Activated CD4-positive, CD25-positive, alpha-beta regulatory T cell treated with anti-CD3 and anti-CD28 coated beads, Interleukin-2, amount 50 U/mL, for 16 hours (primary cell): ENCODE measurements around the gene SLCO3A1.

Experiments used
- DNase-seq: peaks from one replicate; pipeline ENCODE4 v3.0.0-alpha.2; 2020; ENCODE audit warnings: low read depth, low spot score

Gene SLCO3A1

GRCh38 chr15:92002666-92003065 is 149.2 kb downstream of the SLCO3A1 start:
- DNase-seq, result no peak

GRCh38 chr15:92003515-92004067 is 150.1 kb downstream of the SLCO3A1 start:
- DNase-seq, result no peak

DNA sequence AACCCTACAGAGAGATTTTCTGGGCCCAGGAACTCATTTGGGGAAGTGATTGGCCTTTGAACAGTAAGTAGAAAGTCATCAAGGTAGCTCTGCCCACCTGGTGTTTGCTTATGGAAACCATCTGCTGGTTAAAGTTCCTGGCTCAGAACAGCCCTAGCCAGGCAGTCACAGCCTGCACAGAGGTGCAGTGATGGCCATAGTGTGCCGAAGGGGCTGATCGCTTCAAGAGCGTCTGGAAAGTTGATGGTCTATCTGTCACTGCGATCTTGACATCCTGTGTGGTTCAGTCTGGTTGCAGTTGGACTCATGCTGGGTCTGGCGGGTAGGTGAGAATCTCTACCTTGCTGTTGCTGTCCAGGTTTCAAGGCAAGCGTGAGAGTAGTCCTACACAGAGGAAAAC is 151.6 kb downstream of the SLCO3A1 start:
- no peak for DNase-seq

DNA sequence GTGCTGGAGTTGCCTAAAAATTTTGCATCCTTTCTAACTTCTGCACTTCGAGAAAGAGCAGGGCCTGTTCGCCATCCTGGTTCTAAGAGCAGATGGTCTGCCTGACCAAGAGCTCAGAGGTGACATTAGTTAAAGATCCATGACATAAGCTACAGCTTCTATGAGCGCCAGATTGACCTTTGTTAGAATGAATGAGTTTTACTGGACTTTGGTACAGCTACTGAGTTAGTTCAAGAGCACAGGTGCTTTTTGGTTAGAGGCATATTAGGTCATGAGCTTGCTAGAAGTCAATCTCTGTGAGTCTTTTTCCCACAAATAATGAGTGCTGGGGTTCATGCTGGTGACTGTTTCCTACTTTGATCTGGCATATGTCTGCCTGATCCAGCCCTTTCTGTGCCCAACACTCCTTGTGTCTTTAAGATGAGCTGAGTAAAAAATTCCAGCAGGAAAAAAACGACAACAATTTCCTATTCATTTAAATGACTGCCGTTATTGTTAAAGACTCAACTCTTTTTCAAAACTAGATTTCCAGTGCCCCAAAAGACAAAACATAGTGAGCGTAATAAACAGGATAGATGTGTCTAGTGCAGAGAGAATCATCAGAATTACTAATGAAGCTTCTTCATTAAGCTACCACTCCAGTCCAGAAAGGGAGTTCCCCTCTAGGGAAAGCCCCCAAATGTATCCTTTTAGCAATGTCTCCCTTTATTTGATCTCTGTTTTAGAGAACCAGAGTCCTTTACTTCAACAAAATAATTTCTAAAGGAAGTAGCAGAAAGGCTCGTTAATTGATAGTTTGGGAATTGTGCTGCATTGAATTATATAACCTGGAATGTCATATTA is 152.9 kb downstream of the SLCO3A1 start:
- DNase-seq, result no peak

- DNase-seq, result no peak
Observed at GRCh38 chr15:92009162-92009561, 155.7 kb downstream of the SLCO3A1 start.

GRCh38 chr15:92011611-92012367 is 158.3 kb downstream of the SLCO3A1 start:
- DNase-seq, result no peak

DNA sequence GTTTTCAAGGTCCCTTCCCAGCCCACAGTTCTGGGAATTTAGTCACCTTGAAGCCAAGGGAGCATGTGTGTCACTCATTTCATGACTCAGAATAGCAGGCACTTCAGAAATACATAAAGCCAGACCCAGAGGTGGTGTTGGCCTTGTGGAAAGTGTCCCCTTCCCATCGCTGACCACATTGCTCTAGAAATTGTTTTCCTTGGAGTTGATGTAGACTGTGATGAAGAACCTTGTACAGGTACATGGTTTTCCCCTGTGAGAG is 158.8 kb downstream of the SLCO3A1 start:
- no peak for DNase-seq

DNA sequence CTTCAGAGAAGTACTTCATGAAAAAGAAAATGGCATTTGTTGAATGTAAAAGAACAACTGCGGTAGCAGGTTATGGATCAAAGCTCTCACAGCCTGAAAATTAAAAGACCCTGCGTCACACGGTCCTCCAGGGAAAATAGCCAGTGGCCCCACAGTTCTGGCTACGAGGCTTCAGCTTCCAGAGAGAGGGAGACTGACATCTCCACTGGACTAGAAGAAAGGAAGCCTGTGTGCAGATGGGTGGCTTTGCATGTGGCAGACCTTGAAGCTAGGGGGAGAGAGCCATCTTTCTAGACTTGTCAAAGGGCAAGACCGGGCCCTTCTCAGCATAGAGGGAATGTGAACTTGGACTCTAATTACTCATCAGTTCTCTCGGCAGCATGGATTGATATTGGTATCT is 159.4 kb downstream of the SLCO3A1 start:
- no peak for DNase-seq

GRCh38 chr15:92014281-92015030 is 160.9 kb downstream of the SLCO3A1 start:
- DNase-seq, result no peak

DNA sequence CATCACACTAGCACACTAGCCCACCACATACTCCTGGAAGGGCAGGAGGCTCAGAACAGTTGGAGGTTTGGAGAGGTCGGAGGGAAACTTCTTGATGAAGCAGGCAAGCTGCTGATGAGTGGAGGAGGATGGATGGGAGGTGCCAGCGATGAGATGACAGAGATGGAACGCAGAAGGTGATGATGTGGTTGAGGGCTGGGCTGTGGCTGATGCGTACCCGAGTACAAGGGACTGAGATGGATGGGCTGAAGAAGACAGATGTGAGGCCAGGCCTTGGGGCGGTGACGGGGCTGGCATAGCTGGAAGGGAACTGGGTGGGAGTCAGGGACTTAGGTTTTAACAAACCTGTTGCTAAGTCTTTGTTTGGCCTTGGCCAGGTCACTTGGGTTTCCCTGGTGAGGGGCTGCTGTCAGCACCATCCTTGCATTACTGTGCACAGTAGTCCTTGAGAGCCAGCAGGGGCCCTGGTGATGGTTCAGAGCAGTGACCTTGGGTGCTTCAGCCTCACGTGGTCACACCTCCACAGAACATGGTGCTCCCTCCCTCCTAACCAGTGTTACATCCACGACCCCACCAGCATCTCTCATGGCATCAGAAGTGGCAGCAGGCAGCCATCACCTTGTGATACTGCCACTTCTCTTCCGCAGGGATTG is 164.5 kb downstream of the SLCO3A1 start:
- no peak for DNase-seq

DNA sequence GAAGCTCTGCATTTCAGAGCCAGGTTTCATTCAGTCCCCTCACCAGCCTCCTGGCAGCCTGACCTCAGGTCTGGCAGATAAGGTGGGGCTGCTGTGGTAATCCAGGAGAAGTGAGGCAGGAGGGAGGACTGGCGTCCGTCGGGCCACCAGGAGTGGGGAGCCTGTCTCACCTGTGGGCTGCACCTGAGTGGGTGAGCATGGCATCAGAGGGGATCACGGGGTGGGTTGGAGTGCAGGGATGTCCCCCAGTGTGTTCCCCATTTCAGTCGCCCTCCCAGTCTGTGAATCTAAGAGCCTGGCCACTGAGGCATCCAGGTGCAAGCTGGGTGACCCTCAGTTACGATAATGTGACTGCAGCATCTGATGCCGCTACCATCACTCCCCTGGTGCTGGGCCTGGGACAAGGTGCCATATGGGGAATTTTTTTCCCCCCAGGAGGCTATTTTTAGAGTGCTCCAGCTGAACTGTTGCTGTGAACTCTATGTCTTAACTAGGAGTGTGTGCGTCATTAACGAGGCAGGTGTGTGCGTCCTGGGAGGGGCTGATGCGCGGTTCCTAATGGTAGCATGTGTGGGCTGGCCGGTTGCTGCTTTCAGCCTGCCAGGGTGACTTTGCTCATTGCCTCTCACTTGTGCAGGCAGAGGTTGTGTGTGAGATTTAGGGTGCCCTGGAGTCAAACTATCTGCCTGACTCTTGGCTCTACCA is 165.2 kb downstream of the SLCO3A1 start:
- no peak for DNase-seq

DNA sequence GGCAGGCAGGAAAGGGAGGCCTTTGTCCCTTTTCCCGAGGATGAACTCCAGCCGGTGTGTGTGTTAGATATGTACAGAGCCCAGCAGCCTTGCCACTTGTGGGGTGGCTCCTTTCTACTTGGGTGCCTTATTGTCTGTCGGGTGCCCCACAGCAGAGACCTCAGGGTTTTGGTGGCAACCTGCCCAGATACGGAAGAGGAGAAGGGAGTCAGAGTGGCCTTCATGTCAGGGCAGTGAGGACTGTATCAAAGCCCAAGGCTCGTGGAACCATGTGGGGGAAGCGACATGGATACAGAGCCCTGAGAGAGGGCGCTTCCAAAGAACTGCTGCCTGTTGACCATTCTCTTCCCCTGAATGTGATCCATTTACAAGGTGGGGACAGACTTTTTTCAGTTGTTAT is 166.2 kb downstream of the SLCO3A1 start:
- no peak for DNase-seq

DNA sequence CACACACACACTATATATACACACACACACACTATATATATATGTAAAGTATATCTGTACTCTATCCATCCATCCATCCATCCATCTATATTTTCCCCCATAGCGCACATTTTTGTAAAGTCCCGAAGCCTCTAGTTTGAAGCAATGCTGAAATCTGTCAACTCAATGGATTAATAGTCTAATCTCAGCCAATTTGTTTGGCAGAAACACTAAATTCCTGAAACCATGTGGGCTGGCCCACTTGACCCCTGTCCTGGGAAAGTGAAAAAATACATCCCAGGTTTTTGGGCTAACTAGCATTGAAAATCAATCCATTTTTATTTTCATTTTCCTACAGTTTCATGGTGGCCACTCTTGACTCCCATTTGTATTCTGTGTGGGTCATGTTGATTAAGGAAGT is 166.7 kb downstream of the SLCO3A1 start:
- no peak for DNase-seq

GRCh38 chr15:92020804-92021203 is 167.3 kb downstream of the SLCO3A1 start:
- no peak for DNase-seq

- no peak for DNase-seq
Observed at GRCh38 chr15:92021792-92022191, 168.3 kb downstream of the SLCO3A1 start.

- DNase-seq, result no peak
Observed at GRCh38 chr15:92023965-92024364, 170.5 kb downstream of the SLCO3A1 start.

GRCh38 chr15:92025706-92026270 is 172.3 kb downstream of the SLCO3A1 start:
- DNase-seq, result no peak

- DNase-seq, result no peak
Observed at GRCh38 chr15:92028389-92028724, 174.8 kb downstream of the SLCO3A1 start.

DNA sequence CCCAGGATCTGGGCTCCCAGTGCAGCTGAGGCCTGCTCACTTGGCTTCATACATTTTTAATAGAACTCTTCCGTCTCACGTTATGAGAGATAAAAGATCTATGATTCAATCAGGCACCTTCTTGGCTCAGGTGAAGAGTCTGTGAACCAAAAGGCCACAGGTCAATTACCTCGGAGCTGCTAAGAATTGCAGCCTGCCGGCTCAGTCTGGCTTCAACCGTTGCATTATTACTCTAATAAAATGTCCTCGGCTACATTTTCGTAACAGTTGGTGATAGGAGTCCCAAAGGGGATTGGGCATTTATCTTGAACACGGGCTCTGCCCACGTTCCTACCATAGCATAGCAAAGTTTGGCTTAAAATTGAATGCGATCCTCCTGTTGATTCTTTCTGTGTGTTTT is 176.3 kb downstream of the SLCO3A1 start:
- no peak for DNase-seq

DNA sequence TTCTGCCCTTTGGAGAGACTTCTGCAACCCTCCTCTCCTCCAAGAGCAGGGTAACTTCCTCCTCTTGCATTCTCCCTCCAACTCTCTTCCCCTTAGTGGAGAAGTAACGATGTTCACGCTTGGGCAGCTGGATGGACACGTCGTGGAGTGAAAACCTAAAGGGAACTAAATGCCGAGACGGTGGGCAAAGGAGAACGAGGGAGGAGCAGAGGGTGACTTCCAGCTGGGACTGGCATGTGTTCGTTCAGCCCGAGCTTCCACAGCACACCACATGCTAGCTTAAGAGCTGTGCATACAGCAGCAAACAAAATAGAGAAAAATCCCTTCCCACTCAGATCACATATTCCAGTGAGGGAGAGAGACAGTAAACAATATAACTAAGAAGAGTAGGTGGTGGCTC is 179.8 kb downstream of the SLCO3A1 start:
- DNase-seq, result no peak

DNA sequence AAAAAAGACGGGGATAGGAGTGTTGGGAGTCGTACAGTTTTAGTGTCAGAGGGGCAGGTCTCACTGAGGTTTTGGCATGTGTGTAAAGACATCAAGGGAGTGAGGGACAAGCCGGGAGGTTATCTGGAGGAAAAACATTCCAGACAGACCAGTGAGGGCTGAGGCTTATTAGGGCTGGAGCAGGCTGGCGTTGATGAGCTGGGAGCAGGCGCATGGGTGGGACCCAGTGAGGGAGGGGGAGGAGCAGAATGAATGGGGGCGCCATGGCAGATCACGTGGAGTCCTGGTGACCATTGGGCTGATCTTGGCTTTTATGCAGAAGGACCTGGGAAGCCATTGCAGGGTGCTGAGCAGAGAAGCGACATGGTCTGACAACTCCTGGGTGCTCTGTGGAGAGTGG is 180.2 kb downstream of the SLCO3A1 start:
- DNase-seq, result no peak
